ENCODE measurements around the gene ANKRD39. TPM values are rescaled to one million over a fixed set of nuclear protein-coding genes. Genes with fewer than 3 reads are reported as not detected.

The ANKRD39 gene
- polyA plus RNA-seq, 1 experiment = 8.1 TPM

DNA sequence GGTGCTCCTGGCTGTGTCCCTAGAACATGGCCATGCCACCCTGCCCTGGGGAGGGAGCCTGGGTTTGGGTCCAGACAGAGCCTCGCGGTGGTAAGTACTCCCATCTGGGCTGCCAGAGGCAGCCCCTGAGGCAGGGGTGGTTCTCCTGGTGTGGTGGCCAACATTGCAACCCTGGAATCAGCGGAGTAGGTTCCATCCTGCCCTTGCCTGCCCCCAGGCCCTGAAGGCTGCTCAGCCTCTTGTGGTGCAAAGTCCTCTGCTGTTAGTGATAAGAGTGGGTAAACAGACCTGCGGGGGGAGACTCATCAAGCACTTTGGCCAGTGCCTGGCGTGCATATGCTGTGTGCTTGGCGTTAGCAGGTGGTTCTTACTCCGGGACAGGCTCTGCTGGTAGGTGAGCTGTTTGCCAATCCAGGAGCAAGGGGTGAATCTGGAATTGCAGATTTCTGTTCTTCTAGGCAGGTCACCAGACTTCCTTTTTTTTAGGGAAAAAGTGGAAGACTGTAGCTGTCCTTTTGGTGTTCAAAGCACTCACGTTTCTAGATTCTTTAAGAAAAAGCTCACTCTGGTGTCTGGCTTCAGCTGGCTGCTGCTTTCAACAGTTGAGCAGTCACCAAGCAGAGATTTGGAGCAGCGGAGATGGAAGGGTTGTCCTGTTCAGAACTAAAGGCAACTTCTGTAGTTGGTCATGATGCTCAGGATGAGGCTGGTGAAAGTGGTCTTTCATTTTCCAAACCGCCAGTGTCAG lies 38.5 kb downstream of the ANKRD39 start:
- H3K36me3 ChIP-seq (ENCODE audit: control insufficient read depth, insufficient read depth, low read length) = peaks cover 2% of the 10 kb centered on the region
- POLR2A ChIA-PET = no interaction called here
- TF ChIP-seq, protein P1, sequence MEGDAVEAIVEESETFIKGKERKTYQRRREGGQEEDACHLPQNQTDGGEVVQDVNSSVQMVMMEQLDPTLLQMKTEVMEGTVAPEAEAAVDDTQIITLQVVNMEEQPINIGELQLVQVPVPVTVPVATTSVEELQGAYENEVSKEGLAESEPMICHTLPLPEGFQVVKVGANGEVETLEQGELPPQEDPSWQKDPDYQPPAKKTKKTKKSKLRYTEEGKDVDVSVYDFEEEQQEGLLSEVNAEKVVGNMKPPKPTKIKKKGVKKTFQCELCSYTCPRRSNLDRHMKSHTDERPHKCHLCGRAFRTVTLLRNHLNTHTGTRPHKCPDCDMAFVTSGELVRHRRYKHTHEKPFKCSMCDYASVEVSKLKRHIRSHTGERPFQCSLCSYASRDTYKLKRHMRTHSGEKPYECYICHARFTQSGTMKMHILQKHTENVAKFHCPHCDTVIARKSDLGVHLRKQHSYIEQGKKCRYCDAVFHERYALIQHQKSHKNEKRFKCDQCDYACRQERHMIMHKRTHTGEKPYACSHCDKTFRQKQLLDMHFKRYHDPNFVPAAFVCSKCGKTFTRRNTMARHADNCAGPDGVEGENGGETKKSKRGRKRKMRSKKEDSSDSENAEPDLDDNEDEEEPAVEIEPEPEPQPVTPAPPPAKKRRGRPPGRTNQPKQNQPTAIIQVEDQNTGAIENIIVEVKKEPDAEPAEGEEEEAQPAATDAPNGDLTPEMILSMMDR (IDR thresholded peaks at IDR 0.05; ENCODE audit: insufficient read depth, low read depth, low read length) = no peak
- H3K27me3 ChIP-seq (ENCODE audit: control insufficient read depth, insufficient read depth, low read length) = no peaks in the 10 kb centered on the region
- CTCF ChIA-PET = interaction anchor here (0.6 kb wide), 2 partner anchors 14 to 553 kb away, joined by 3 read pairs; no protein-coding TSS in a partner anchor
- H3K4me3 ChIP-seq (ENCODE audit: low read depth, low read length) = no peak overlapping the region
- DNase-seq (ENCODE audit: low read depth) = no peak

DNA sequence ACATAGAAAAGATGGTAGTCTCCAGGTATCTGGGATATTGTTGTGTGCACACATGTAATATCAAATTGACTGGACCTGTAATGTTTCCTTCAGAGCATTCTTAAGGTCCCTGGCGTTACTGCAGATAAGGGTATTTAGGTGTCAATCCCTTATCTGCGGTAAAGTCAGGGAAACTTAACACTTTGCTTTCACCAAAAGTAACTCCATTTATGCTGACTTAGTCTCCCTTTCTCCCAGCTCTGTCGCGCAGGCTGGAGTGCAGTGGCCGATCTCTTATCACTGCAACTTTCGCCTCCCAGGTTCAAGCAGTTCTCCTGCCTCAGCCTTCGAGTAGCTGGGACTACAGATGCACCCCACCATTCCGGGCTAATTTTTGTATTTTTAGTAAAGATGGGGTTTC lies 39.9 kb downstream of the ANKRD39 start:
- POLR2A ChIA-PET = no interaction called here
- no peaks in the 10 kb centered on the region for H3K27me3 ChIP-seq (ENCODE audit: control insufficient read depth, insufficient read depth, low read length)
- peaks cover 2% of the 10 kb centered on the region for H3K36me3 ChIP-seq (ENCODE audit: control insufficient read depth, insufficient read depth, low read length)
- TF ChIP-seq, protein P1 (IDR thresholded peaks at IDR 0.05; ENCODE audit: insufficient read depth, low read depth, low read length) = no peak
- H3K4me3 ChIP-seq (ENCODE audit: low read depth, low read length) = no peak overlapping the region
- CTCF ChIA-PET = interaction anchor here (1.2 to 1.3 kb wide), 2 partner anchors 39 to 133 kb away, joined by 4 to 5 read pairs; partner anchors contain the start of gene ANKRD39
- DNase-seq (ENCODE audit: low read depth) = no peak

DNA sequence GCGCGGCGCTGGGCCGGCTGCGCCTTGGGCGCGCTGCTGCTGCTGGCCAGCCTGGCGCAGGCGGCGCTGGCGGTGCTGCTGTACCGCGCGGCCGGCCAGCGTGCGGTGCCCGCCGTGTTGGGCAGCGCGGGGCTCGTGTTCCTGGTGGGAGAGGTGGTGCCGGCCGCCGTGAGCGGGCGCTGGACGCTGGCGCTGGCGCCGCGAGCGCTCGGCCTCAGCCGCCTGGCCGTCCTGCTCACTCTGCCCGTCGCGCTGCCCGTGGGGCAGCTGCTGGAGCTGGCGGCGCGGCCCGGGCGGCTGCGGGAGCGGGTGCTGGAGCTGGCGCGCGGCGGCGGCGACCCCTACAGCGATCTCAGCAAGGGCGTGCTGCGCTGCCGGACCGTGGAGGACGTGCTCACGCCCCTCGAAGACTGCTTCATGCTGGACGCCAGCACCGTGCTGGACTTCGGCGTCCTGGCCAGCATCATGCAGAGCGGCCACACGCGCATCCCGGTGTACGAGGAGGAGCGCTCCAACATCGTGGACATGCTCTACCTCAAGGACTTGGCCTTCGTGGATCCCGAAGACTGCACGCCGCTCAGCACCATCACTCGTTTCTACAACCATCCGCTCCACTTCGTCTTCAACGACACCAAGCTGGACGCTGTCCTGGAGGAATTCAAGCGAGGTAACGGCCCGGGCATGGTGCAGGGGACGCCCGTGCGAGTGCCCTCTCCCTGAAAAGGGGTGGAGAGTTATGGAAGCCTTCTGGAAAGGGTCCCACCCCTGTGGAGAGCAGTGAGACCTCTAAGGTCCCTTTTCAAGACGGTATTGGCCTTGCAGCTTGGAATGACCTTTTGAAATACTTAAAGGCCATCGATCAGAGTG lies 40.7 kb downstream of the ANKRD39 start:
- DNase-seq (ENCODE audit: low read depth) = no peak
- peak overlapping the region; percentile 59 for H3K4me3 ChIP-seq (ENCODE audit: low read depth, low read length)
- peaks cover 2% of the 10 kb centered on the region for H3K36me3 ChIP-seq (ENCODE audit: control insufficient read depth, insufficient read depth, low read length)
- TF ChIP-seq, protein P1 (IDR thresholded peaks at IDR 0.05; ENCODE audit: insufficient read depth, low read depth, low read length) = no peak
- no peaks in the 10 kb centered on the region for H3K27me3 ChIP-seq (ENCODE audit: control insufficient read depth, insufficient read depth, low read length)
- CTCF ChIA-PET = interaction anchor here (0.9 to 1.6 kb wide), 8 partner anchors 8 to 183 kb away, joined by 3 to 5 read pairs (median 4); partner anchors contain the start of gene ANKRD39
- POLR2A ChIA-PET = no interaction called here

DNA sequence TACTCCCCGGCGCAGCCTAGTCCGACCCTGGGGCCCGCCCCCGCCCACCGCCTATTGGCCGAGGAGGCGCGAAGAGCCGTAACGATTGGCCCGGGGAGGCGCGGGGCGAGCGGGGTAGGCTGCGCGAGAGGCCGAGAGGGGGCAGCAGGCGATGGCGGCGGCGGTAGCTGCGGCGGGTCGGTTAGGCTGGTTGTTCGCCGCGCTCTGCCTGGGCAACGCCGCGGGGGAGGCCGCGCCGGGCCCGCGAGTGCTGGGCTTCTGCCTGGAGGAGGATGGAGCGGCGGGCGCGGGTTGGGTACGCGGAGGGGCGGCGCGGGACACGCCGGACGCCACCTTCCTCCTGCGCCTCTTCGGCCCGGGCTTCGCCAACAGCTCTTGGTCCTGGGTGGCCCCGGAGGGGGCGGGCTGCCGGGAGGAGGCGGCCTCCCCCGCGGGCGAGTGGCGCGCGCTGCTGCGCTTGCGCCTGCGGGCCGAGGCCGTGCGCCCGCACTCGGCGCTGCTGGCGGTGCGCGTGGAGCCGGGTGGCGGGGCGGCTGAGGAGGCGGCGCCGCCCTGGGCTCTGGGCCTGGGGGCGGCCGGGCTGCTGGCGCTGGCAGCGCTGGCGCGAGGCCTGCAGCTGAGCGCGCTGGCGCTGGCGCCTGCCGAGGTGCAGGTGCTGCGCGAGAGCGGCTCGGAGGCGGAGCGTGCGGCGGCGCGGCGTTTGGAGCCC lies 41.5 kb downstream of the ANKRD39 start, which contains the start of gene CNNM3:
TSS of gene CNNM3 (plus strand) at position 142 of the 709 bp plus-strand sequence. CDS start at position 152, 10 bp downstream.
- ChIA-PET CTCF (interaction anchor here (0.6 to 1.9 kb wide), 9 partner anchors 9 to 182 kb away, joined by 3 to 5 read pairs (median 4); partner anchors contain the start of gene ANKRD39), POLR2A (interaction anchor here (0.7 kb wide), 1 partner anchor 11 kb away, joined by 3 read pairs; no protein-coding TSS in a partner anchor)
- Histone ChIP-seq H3K27me3 (ENCODE audit: control insufficient read depth, insufficient read depth, low read length) (no peaks in the 10 kb centered on the region), H3K4me3 (ENCODE audit: low read depth, low read length) (peak within 1 kb of the TSS; percentile 59), H3K36me3 (ENCODE audit: control insufficient read depth, insufficient read depth, low read length) (peaks cover 2% of the 10 kb centered on the region)
- peak; percentile 48 for DNase-seq (ENCODE audit: low read depth)
- TF ChIP-seq, protein P1 (IDR thresholded peaks at IDR 0.05; ENCODE audit: insufficient read depth, low read depth, low read length) = peak; percentile 53
